GM12878 (cell line): ENCODE measurements around the gene PCK2. TPM values are rescaled to one million over a fixed set of nuclear protein-coding genes. Genes with fewer than 3 reads are reported as not detected.

Source experiments
- BCL11A ChIP-seq: IDR thresholded peaks from 2 replicates; pipeline ENCODE4 v1.6.1; 2011; ENCODE audit warnings: low read depth, low read length
- BHLHE40 ChIP-seq, 2 experiments: fragments of 450-650 bp in 1 of 2; IDR thresholded peaks; 2 replicates each; pipeline ENCODE4 v1.6.1; 2011 to 2017; ENCODE audit warnings: low read depth in 2 of 2, borderline replicate concordance in 1 of 2, improper control_type of control experiment in 1 of 2, low read length in 1 of 2, mild to moderate bottlenecking in 1 of 2
- CBFB ChIP-seq: IDR thresholded peaks from 2 replicates; pipeline ENCODE4 v1.6.1; 2016; ENCODE audit warnings: antibody characterized with exemption, low read depth
- CBX3 ChIP-seq: fragments of 200-600 bp; sonication (generic); IDR thresholded peaks from 2 replicates; pipeline ENCODE4 v1.6.1; 2016; ENCODE audit warnings: low read depth, borderline replicate concordance
- CHD2 ChIP-seq: IDR thresholded peaks from 2 replicates; pipeline ENCODE4 v1.6.1; 2011; ENCODE audit warnings: low read depth, low read length, improper control_type of control experiment, borderline replicate concordance
- IRF4 ChIP-seq: IDR thresholded peaks from 2 replicates; pipeline ENCODE4 v1.6.1; 2011; ENCODE audit warnings: low read depth, low read length
- SIN3A ChIP-seq: IDR thresholded peaks from 2 replicates; pipeline ENCODE4 v1.6.1; 2012; ENCODE audit warnings: low read depth, low read length, improper control_type of control experiment
- STAT3 ChIP-seq: IDR thresholded peaks from 2 replicates; pipeline ENCODE4 v1.6.1; 2011; ENCODE audit warnings: low read depth, low read length, improper control_type of control experiment
- SUZ12 ChIP-seq: fragments of 200-600 bp; sonication (generic); IDR thresholded peaks from one replicate; pipeline ENCODE4 v1.6.1; 2018; ENCODE audit warnings: antibody characterized with exemption, mild to moderate bottlenecking; ENCODE audit not compliant: unreplicated experiment
- TCF12 ChIP-seq: IDR thresholded peaks from 2 replicates; pipeline ENCODE4 v1.6.1; 2011; ENCODE audit warnings: low read depth, mild to moderate bottlenecking, low read length
- ZNF274 ChIP-seq: IDR thresholded peaks from one replicate; pipeline ENCODE4 v1.8.0; 2011; ENCODE audit not compliant: insufficient read length, insufficient read depth
- polyA plus RNA-seq, 11 experiments: library from polyadenylated mRNA; depleted of rRNA in 4 of 11; unstranded in 6 of 11; stranded (reverse) in 5 of 11; fragments of >200 nt; fragmentation: Nextera tagmentation in 4 of 11; fragmentation: Illumina TruSeq in 1 of 11; extraction: Ambion mirVana in 4 of 11; extraction: Trizol in 1 of 11; gene quantifications; 1 replicate in 1 of 11; 2 replicates in 10 of 11; pipeline versions ENCODE4 v1.2.1 to v1.2.3, GENCODE V29; 2011 to 2016; ENCODE audit warnings: inconsistent platforms in 2 of 11, missing spikeins in 2 of 11, low read depth in 1 of 11
- total RNA-seq, 4 experiments: library from RNA; depleted of rRNA in 3 of 4; stranded (reverse); fragments of >200 nt in 3 of 4; fragmentation: Illumina TruSeq in 1 of 4; extraction: Trizol in 1 of 4; gene quantifications; 2 replicates each; pipeline versions ENCODE4 v1.2.1 to v1.2.3, GENCODE V29; 2013 to 2021
- TF ChIP-seq, protein P1 (sequence below): IDR thresholded peaks from 2 replicates; pipeline ENCODE4 v1.6.1; 2012; ENCODE audit warnings: low read depth, low read length, improper control_type of control experiment
- TF ChIP-seq, protein P2 (sequence below), 3 experiments: IDR thresholded peaks in 2 of 3; conservative IDR thresholded peaks in 1 of 3; 2 replicates each; pipeline ENCODE4 v1.5.1; 2011; ENCODE audit warnings: low read depth in 3 of 3, low read length in 3 of 3, mild to moderate bottlenecking in 3 of 3, control low read depth in 2 of 3, moderate library complexity in 2 of 3, inconsistent platforms in 1 of 3, mixed read lengths in 1 of 3; ENCODE audit not compliant: control insufficient read depth in 2 of 3, insufficient read depth in 1 of 3; ENCODE audit errors: extremely low read depth in 1 of 3
- TF ChIP-seq, protein P3 (sequence below): IDR thresholded peaks from 2 replicates; pipeline ENCODE4 v1.6.1; 2011; ENCODE audit warnings: borderline replicate concordance, low read depth, mild to moderate bottlenecking, moderate library complexity, low read length; ENCODE audit not compliant: insufficient read depth, poor library complexity, severe bottlenecking
- TF ChIP-seq, protein P4 (sequence below): fragments of 450-650 bp; IDR thresholded peaks from 2 replicates; pipeline ENCODE4 v1.6.1; 2017; ENCODE audit warnings: low read depth, mild to moderate bottlenecking, moderate library complexity
- TF ChIP-seq, protein P5 (sequence below): fragments of 450-650 bp; IDR thresholded peaks from 2 replicates; pipeline ENCODE4 v1.6.1; 2018; ENCODE audit warnings: borderline replicate concordance, mild to moderate bottlenecking; ENCODE audit not compliant: partially characterized antibody

The PCK2 gene
- total and polyA plus RNA-seq, 10 of the 15 experiments (the other 5 are each of a cell fraction or from before 2014, with no cell fraction given) = 6.6 to 110 (median 44.6) TPM

DNA sequence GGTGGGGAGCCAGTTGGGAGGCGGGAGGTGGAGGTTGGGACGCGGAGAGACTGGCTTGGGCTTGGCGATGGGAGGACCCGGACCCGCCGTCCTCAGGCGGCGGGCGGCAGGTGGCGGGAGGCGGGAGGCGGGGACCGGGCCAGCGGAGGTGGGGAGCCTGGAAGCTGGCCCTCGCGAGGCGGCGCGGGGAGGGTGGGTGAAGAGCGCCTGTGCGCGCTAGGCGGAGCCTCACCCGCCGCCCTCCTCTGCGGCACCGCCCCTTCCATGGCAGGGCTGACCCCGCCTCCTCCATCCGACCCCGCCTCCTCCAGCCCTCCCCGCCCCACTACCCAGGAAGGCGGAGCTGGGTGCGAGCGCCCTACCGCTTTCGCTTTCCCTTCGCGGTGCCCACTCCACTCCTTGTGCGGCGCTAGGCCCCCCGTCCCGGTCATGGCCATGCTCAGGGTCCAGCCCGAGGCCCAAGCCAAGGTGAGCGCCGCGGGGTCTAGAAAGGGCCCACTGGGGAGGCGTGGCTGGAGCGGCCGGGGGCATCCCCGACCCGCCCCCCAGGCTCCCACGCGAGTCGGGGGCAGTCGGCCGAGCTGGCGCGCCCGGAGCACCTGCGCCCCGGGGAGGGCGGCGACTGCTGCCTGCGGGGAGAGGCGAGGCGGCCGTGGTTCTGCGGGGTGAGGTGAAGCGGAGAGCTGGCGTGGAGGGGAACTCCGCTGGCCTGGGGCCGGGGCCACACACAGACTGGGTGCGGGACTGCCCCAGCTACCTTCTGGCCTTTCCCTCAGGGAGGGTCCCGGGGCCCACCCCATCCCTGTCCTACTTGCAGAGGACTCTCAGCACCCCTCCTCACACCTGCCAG is 41.9 kb downstream of the PCK2 start, which contains the start of gene PSME1 (continued):
- TF ChIP-seq CHD2 (peak; percentile 62; the same call in 1 of the 2 replicates), SUZ12 (no peak), CBX3 (no peak), BCL11A (no peak), SIN3A (no peak), STAT3 (no peak), CBFB (no peak), TCF12 (no peak), BHLHE40 (IDR thresholded peaks at IDR 0.05; ENCODE audit: borderline replicate concordance in 1 of 2, low read depth in 2 of 2, low read length in 1 of 2) (peak; percentile 6 to 51; a peak in 2 of 4 replicates), IRF4 (no peak), ZNF274 (no peak)
- TF ChIP-seq, protein P1, sequence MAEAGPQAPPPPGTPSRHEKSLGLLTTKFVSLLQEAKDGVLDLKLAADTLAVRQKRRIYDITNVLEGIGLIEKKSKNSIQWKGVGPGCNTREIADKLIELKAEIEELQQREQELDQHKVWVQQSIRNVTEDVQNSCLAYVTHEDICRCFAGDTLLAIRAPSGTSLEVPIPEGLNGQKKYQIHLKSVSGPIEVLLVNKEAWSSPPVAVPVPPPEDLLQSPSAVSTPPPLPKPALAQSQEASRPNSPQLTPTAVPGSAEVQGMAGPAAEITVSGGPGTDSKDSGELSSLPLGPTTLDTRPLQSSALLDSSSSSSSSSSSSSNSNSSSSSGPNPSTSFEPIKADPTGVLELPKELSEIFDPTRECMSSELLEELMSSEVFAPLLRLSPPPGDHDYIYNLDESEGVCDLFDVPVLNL = no peak
- TF ChIP-seq, protein P2, sequence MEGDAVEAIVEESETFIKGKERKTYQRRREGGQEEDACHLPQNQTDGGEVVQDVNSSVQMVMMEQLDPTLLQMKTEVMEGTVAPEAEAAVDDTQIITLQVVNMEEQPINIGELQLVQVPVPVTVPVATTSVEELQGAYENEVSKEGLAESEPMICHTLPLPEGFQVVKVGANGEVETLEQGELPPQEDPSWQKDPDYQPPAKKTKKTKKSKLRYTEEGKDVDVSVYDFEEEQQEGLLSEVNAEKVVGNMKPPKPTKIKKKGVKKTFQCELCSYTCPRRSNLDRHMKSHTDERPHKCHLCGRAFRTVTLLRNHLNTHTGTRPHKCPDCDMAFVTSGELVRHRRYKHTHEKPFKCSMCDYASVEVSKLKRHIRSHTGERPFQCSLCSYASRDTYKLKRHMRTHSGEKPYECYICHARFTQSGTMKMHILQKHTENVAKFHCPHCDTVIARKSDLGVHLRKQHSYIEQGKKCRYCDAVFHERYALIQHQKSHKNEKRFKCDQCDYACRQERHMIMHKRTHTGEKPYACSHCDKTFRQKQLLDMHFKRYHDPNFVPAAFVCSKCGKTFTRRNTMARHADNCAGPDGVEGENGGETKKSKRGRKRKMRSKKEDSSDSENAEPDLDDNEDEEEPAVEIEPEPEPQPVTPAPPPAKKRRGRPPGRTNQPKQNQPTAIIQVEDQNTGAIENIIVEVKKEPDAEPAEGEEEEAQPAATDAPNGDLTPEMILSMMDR (IDR thresholded peaks at IDR 0.05 in 2 of 3, conservative IDR thresholded peaks at IDR 0.05 in 1 of 3; ENCODE audit: control insufficient read depth in 2 of 3, extremely low read depth in 1 of 3, insufficient read depth in 1 of 3, low read depth in 3 of 3, low read length in 3 of 3) = no peak
- TF ChIP-seq, protein P3, sequence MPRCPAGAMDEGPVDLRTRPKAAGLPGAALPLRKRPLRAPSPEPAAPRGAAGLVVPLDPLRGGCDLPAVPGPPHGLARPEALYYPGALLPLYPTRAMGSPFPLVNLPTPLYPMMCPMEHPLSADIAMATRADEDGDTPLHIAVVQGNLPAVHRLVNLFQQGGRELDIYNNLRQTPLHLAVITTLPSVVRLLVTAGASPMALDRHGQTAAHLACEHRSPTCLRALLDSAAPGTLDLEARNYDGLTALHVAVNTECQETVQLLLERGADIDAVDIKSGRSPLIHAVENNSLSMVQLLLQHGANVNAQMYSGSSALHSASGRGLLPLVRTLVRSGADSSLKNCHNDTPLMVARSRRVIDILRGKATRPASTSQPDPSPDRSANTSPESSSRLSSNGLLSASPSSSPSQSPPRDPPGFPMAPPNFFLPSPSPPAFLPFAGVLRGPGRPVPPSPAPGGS = no peak
- TF ChIP-seq, protein P4, sequence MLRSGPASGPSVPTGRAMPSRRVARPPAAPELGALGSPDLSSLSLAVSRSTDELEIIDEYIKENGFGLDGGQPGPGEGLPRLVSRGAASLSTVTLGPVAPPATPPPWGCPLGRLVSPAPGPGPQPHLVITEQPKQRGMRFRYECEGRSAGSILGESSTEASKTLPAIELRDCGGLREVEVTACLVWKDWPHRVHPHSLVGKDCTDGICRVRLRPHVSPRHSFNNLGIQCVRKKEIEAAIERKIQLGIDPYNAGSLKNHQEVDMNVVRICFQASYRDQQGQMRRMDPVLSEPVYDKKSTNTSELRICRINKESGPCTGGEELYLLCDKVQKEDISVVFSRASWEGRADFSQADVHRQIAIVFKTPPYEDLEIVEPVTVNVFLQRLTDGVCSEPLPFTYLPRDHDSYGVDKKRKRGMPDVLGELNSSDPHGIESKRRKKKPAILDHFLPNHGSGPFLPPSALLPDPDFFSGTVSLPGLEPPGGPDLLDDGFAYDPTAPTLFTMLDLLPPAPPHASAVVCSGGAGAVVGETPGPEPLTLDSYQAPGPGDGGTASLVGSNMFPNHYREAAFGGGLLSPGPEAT = no peak
- TF ChIP-seq, protein P5, sequence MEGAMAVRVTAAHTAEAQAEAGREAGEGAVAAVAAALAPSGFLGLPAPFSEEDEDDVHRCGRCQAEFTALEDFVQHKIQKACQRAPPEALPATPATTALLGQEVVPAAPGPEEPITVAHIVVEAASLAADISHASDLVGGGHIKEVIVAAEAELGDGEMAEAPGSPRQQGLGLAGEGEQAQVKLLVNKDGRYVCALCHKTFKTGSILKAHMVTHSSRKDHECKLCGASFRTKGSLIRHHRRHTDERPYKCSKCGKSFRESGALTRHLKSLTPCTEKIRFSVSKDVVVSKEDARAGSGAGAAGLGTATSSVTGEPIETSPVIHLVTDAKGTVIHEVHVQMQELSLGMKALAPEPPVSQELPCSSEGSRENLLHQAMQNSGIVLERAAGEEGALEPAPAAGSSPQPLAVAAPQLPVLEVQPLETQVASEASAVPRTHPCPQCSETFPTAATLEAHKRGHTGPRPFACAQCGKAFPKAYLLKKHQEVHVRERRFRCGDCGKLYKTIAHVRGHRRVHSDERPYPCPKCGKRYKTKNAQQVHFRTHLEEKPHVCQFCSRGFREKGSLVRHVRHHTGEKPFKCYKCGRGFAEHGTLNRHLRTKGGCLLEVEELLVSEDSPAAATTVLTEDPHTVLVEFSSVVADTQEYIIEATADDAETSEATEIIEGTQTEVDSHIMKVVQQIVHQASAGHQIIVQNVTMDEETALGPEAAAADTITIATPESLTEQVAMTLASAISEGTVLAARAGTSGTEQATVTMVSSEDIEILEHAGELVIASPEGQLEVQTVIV = no peak
